ENCODE results near the gene VKORC1L1.
"Not testable (repeated sequence)": the region's sequence is repeated elsewhere in the genome, so short reads cannot be mapped to it uniquely, and the experiment has no call there.

The VKORC1L1 gene

DNA sequence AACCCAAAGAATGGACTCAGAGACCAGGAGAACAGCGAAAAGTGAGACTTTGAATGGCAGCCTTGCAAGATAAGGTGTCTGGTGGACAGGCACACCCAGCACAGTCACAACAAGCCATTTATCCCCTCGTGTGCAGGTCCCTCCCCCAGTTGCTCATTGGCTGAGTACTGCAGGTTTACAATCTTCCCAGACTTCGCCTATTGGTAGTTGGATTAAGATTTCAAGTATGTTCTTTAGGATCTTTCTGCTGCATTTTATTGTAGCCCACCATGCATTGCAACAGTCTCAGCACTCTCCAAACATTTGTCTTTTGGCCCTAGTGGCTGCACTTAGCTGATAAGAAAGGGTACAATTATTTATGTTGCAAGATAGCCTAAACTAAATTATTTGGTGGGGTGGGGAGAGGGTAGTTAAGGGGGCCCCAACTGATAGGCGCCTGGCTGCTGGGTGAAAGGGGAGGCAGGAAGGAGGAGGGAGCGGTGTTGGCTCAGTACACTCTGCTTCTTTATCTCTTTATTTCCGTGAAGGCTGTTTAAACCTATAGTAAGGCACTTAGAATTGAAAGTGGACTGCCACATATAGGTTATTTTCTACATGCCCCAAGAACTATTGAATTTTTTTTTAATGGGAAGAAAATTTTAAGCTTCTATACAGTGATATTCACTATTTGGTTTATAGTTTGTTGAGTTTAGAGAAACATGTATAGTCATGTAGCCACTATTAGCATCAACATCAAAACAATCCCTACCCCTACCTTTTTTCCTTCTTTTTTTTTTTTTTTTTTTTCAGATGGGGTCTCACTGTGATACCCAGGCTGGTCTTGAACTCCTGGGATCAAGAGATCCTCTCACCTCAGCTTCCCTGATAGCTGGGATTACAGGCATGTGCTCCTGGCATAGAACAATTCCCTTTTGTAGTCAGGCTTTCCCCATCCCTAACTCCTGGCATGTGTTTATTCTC, 54.9 kb downstream of the VKORC1L1 start:
- H3K36me3 Mint-ChIP-seq (ENCODE audit: insufficient read depth): no peaks in the 10 kb centered on the region
- ATAC-seq (replicated peaks): no peak
- peaks cover 8 to 37% of the 10 kb centered on the region in 2 donors for H3K4me1 Mint-ChIP-seq (ENCODE audit: low read depth in 2 of 2)
- H3K27ac Mint-ChIP-seq: no peak overlapping the region
- H3K4me3 Mint-ChIP-seq: no peak overlapping the region
- DNase-seq: no peak
- H3K9me3 Mint-ChIP-seq: no peaks in the 10 kb centered on the region
- H3K27me3 Mint-ChIP-seq: no peaks in the 10 kb centered on the region

GRCh38 chr7:65931685-65932084, 58.8 kb downstream of the VKORC1L1 start:
- no peaks in the 10 kb centered on the region for H3K27me3 Mint-ChIP-seq
- H3K27ac Mint-ChIP-seq: peak overlapping the region in 1 of 2 donors; percentile 70
- DNase-seq (no peak), ATAC-seq (replicated peaks) (no peak)
- no peak overlapping the region for H3K4me3 Mint-ChIP-seq
- H3K4me1 Mint-ChIP-seq (ENCODE audit: low read depth in 2 of 2): peaks cover 11 to 27% of the 10 kb centered on the region in 2 donors
- peaks cover 0 to 1% of the 10 kb centered on the region in 2 donors for H3K9me3 Mint-ChIP-seq
- no peaks in the 10 kb centered on the region for H3K36me3 Mint-ChIP-seq (ENCODE audit: insufficient read depth)

DNA sequence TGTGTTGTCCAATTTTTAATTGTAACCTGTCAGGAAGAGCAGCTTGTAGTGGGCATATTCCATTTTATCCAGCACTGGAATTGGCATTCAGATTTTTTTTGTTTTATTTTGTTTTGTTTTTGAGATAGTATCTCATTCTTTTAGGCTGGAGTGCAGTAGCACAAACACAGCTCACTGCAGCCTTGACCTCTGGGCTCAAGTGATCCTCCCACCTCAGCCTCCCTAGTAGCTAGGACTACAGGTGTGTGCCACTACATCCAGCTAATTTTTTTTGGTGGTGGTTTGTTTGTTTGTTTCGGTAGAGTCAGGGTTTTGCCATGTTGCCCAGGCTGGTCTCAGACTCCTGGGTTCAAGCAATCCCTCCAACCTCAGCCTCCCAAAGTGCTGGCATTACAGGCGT, 64.4 kb downstream of the VKORC1L1 start:
- Mint-ChIP-seq H3K4me3 (no peak overlapping the region), H3K9me3 (peaks cover 0 to 1% of the 10 kb centered on the region in 2 donors), H3K27ac (peak overlapping the region in 1 of 2 donors; percentile 46), H3K4me1 (ENCODE audit: low read depth in 2 of 2) (peaks cover 4 to 6% of the 10 kb centered on the region in 2 donors), H3K27me3 (no peaks in the 10 kb centered on the region), H3K36me3 (ENCODE audit: insufficient read depth) (peaks cover 12% of the 10 kb centered on the region)
- ATAC-seq (replicated peaks) (no peak), DNase-seq (no peak)

- Mint-ChIP-seq H3K36me3 (ENCODE audit: insufficient read depth) (peaks cover 12% of the 10 kb centered on the region), H3K4me3 (no peak overlapping the region), H3K27ac (peak overlapping the region in 1 of 2 donors; percentile 46), H3K9me3 (peaks cover 0 to 1% of the 10 kb centered on the region in 2 donors), H3K27me3 (no peaks in the 10 kb centered on the region), H3K4me1 (ENCODE audit: low read depth in 2 of 2) (no peaks in the 10 kb centered on the region)
- ATAC-seq (replicated peaks): no peak
- DNase-seq: no peak
These were observed 65.5 kb downstream of the VKORC1L1 start for GRCh38 chr7:65938336-65938895.

GRCh38 chr7:65945787-65946186, 72.9 kb downstream of the VKORC1L1 start:
- not testable (repeated sequence) for H3K27me3 Mint-ChIP-seq; ATAC-seq (replicated peaks); H3K4me1 Mint-ChIP-seq (ENCODE audit: low read depth in 2 of 2); H3K27ac Mint-ChIP-seq; DNase-seq; H3K9me3 Mint-ChIP-seq; H3K36me3 Mint-ChIP-seq (ENCODE audit: insufficient read depth); H3K4me3 Mint-ChIP-seq

- Mint-ChIP-seq H3K27ac (no peak overlapping the region), H3K36me3 (ENCODE audit: insufficient read depth) (no peaks in the 10 kb centered on the region)
These were observed 74.0 kb downstream of the VKORC1L1 start for GRCh38 chr7:65946904-65947303.

DNA sequence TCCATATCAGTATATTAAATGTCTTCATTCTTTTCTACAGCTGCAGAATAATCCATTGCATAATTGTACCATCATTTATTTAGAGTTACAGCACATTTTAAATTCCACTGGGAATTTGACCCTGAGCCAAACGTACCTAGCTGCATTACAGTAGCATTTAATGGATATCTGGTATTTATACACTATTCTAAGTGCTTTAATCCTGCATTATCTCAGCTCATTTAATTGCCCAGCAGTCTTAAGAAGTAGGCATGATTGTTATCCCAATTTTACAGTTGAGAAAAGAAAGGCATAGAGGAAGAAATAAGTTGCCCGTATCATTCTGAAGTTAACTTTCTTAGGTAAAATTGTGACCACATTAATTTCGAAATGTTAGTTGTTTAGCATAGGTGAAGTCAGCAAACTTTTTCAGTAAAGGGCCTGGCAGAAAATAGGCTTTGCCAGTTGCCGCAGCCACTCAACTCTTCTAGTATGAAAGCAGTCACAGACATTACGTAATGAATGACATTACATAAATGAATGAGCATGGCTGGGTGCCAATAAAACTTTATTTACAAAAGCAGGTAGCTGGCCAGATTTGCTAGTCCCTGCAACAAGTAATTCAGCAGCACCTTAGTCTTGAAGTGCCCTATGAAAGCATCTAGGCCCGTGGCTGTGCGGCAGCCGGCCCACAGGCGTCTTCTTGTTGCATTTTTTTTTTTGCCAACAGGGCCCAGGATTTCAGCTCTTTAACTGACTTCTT, 79.1 kb downstream of the VKORC1L1 start:
- Mint-ChIP-seq H3K27ac (peak overlapping the region in 1 of 2 donors; percentile 23), H3K27me3 (no peaks in the 10 kb centered on the region), H3K4me3 (no peak overlapping the region), H3K9me3 (no peaks in the 10 kb centered on the region), H3K4me1 (ENCODE audit: low read depth in 2 of 2) (no peaks in the 10 kb centered on the region), H3K36me3 (ENCODE audit: insufficient read depth) (no peaks in the 10 kb centered on the region)
- ATAC-seq (replicated peaks): no peak
- no peak for DNase-seq

More at GRCh38 chr7:65946904-65947303, 74.0 kb downstream of the VKORC1L1 start:
- Mint-ChIP-seq H3K4me1 (ENCODE audit: low read depth in 2 of 2) (no peaks in the 10 kb centered on the region), H3K9me3 (no peaks in the 10 kb centered on the region), H3K4me3 (no peak overlapping the region), H3K27me3 (no peaks in the 10 kb centered on the region)
- ATAC-seq (replicated peaks) (peak; percentile 52), DNase-seq (no peak)

DNA sequence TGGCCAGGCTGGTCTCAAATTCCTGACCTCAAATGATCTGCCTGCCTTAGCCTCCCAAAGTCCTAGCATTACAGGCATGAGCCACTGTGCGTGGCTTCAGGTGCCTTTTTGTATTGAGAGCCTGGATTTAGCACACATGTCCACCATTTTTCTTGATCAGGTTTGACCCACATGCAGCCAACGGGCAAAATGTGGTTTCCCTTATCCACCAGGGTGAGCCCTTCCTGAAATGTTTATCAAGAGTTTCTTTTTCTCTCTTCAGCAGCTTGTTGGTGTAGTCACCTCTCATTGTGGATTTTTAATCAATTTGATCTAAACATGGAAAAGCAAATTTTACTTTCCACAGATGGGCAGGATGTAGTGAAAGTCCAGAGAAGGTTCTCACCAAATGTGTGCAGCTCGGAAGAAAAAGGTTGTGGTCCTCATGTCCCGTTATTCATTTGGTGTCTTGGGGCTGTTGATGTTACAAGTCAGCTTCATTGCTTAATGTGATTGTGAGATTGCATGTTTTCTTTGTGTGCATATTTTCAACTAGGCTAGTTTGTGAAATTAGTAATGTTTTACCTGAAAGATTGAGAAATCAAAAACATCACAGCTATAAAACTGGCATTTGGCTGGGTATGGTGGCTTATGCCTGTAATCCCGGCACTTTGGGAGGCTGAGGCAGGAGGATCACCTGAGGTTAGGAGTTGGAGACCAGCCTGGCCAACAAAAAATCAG, 80.3 kb downstream of the VKORC1L1 start:
- no peak overlapping the region for H3K4me3 Mint-ChIP-seq
- no peaks in the 10 kb centered on the region for H3K27me3 Mint-ChIP-seq
- peak overlapping the region in 1 of 2 donors; percentile 15 for H3K27ac Mint-ChIP-seq
- DNase-seq (no peak), ATAC-seq (replicated peaks) (no peak)
- H3K4me1 Mint-ChIP-seq (ENCODE audit: low read depth in 2 of 2): no peaks in the 10 kb centered on the region
- H3K9me3 Mint-ChIP-seq: no peaks in the 10 kb centered on the region
- H3K36me3 Mint-ChIP-seq (ENCODE audit: insufficient read depth): no peaks in the 10 kb centered on the region

GRCh38 chr7:65953890-65954450, 81.1 kb downstream of the VKORC1L1 start:
- no peaks in the 10 kb centered on the region for H3K4me1 Mint-ChIP-seq (ENCODE audit: low read depth in 2 of 2)
- H3K27ac Mint-ChIP-seq: no peak overlapping the region
- no peak overlapping the region for H3K4me3 Mint-ChIP-seq
- ATAC-seq (replicated peaks) (no peak), DNase-seq (no peak)
- no peaks in the 10 kb centered on the region for H3K27me3 Mint-ChIP-seq
- H3K9me3 Mint-ChIP-seq: no peaks in the 10 kb centered on the region
- H3K36me3 Mint-ChIP-seq (ENCODE audit: insufficient read depth): peaks cover 2% of the 10 kb centered on the region

DNA sequence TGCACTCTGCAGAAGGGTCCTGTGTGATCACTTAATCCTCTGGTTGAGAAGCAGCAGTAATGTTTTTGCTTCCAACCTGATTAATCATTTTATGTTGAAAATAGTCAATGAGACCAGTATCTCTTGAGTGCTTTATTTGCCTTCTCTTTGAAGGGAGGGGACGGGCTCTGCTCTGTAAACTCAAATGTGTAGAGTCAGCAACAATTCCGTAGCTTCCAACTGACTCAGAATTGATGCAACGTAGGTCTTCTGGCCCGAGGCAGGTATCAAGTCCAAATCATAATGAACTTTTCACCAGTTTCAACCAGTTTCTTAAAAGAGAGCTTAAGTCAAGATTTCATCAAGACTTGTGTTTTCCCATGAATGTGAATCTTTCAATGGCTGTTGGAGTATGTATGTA, 82.8 kb downstream of the VKORC1L1 start:
- ATAC-seq (replicated peaks) (no peak), DNase-seq (no peak)
- H3K27me3 Mint-ChIP-seq: no peaks in the 10 kb centered on the region
- H3K4me3 Mint-ChIP-seq: no peak overlapping the region
- H3K9me3 Mint-ChIP-seq: no peaks in the 10 kb centered on the region
- peak overlapping the region in 1 of 2 donors; percentile 23 for H3K27ac Mint-ChIP-seq
- peaks cover 18% of the 10 kb centered on the region for H3K36me3 Mint-ChIP-seq (ENCODE audit: insufficient read depth)
- no peaks in the 10 kb centered on the region for H3K4me1 Mint-ChIP-seq (ENCODE audit: low read depth in 2 of 2)

- DNase-seq (no peak), ATAC-seq (replicated peaks) (no peak)
- Mint-ChIP-seq H3K4me1 (ENCODE audit: low read depth in 2 of 2) (no peaks in the 10 kb centered on the region), H3K9me3 (no peaks in the 10 kb centered on the region), H3K27me3 (no peaks in the 10 kb centered on the region), H3K27ac (peak overlapping the region in 1 of 2 donors; percentile 63), H3K4me3 (no peak overlapping the region), H3K36me3 (ENCODE audit: insufficient read depth) (peaks cover 54% of the 10 kb centered on the region)
These were observed 87.6 kb downstream of the VKORC1L1 start for GRCh38 chr7:65960351-65961074.

GRCh38 chr7:65962033-65962432, 89.2 kb downstream of the VKORC1L1 start:
- no peaks in the 10 kb centered on the region for H3K9me3 Mint-ChIP-seq
- H3K4me1 Mint-ChIP-seq (ENCODE audit: low read depth in 2 of 2): no peaks in the 10 kb centered on the region
- H3K27ac Mint-ChIP-seq: no peak overlapping the region
- DNase-seq (no peak), ATAC-seq (replicated peaks) (no peak)
- no peak overlapping the region for H3K4me3 Mint-ChIP-seq
- H3K27me3 Mint-ChIP-seq: no peaks in the 10 kb centered on the region
- peaks cover 69% of the 10 kb centered on the region for H3K36me3 Mint-ChIP-seq (ENCODE audit: insufficient read depth)

Measured in effector memory CD8-positive, alpha-beta T cell (primary cell).